HG03139 (cell line): ENCODE results near the gene GNPTG.

Source experiments
- ATAC-seq: cut with Tn5 transposase; IDR thresholded peaks from one replicate; pipeline ENCODE4 v1.9.1; 2021; ENCODE audit not compliant: unreplicated experiment

GNPTG gene

DNA sequence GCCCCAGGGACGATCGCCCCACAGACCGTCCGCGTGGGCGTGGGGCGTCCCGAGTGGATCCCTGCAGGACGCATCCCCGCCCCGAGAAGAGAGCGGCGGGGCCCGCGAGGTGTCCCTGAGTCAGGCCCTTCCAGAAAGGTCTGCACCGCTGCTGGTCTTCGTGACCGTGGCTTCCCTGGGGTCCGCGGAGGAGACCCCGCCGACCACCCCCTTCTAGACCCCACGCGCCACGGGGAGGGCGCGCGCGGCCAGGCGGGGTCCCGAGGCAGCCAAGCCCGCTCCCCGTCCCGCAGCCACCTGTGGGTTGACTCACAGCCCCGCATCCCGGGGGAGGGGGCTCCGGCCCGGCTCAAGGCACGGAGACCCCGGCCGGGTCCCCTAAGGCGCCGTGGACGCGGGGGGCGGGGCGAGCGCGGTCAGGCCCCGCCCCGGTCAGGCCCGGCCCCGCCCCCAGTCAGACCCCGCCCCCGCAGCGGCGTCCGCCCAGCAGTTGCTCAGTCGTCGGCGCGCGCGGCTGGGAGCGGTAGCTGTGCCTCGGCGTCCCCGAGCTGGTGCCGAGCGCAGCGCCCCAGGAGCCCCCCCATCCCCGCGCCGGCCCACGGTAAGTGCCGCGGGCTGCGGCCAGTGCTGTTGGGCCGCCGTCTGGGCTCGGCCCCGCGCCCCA, 18.4 kb upstream of the GNPTG start, which contains the start of gene BAIAP3:
Gene BAIAP3, plus strand, starts transcription at position 497 of the 664 bp plus-strand sequence. CDS start 4,905 bp downstream, outside the sequence.
- ATAC-seq, result no peak

GRCh38 chr16:1333854-1334700, 17.7 kb upstream of the GNPTG start:
- ATAC-seq, result no peak

- ATAC-seq, result no peak
These were observed 17.0 kb upstream of the GNPTG start for GRCh38 chr16:1334739-1335138.

DNA sequence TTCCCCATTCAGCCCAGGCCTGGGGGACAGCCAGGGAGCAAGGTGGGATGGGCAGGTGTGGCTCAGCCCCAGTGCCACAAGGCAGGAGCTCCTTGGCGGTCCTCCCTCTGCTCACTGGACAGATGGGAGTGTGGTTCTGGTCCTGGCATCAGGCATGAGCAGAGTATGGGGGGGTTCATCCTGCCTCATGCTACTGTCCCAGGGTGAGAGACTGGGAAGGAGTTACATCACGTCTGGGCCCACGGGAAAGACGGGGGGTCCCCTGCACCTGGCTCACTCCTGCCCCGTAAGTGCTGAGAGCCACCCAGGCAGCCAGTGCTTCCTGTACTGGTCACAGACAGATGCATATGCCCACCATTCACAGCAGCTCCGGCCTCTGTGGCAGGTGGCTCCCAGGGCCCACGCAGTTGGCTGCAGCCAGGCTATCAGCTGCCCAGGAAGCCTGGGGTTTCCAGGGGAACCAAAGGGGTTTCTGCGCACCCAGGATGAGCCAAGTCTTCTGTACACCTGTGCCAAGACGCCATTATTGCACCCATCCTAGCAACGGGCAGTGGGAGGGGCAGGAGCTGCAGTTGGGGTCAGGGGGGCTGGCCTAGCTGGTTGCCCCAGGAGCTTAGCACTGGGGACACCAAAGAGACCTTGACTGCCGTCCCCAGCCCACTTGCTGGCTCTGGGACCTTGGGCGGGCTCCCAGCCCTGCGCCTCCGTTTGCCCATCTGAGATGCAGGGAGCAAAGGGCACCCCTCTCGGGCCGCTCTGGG, 16.3 kb upstream of the GNPTG start:
- no peak for ATAC-seq

- ATAC-seq, result no peak
These were observed 15.7 kb upstream of the GNPTG start for GRCh38 chr16:1335996-1336395.

DNA sequence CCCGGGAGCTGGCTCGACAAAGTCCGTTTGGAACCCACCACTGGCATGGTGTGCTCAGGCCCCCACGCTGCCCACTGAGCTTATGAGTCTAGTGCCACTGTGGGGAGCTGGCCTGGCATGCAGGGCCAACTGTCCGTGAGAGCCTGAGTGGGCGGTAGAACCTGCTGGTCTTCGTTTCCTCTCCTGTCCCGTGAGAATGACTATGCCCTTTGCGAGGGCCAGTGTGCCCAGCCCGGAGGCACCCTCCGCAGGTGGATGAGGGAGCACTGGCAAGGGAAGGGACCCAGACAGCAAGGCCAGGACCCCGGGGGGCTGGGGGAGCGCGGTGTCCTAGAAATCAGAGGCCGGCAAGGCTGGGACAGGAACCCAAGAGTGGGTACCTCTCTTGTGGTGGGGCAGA, 15.1 kb upstream of the GNPTG start:
- no peak for ATAC-seq

DNA sequence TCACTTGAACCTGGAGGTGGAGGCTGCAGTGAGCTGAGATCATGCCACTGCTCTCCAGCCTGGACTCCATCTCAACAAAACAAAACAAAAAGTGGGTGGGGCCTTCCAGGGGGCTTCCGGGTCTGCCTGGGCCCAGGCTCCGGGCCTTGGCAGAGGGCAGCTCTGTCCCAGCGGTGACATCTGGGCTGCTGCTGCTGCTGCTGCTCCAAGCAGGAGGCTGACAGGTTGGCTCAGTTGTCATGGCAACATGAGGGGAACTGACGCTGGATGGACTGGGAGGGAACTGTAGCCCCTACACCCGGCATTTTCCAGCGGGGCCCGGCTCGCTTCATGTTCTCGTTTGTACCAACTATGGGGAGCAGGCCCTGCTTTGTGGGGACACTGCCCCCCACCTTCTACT, 14.2 kb upstream of the GNPTG start:
- no peak for ATAC-seq

DNA sequence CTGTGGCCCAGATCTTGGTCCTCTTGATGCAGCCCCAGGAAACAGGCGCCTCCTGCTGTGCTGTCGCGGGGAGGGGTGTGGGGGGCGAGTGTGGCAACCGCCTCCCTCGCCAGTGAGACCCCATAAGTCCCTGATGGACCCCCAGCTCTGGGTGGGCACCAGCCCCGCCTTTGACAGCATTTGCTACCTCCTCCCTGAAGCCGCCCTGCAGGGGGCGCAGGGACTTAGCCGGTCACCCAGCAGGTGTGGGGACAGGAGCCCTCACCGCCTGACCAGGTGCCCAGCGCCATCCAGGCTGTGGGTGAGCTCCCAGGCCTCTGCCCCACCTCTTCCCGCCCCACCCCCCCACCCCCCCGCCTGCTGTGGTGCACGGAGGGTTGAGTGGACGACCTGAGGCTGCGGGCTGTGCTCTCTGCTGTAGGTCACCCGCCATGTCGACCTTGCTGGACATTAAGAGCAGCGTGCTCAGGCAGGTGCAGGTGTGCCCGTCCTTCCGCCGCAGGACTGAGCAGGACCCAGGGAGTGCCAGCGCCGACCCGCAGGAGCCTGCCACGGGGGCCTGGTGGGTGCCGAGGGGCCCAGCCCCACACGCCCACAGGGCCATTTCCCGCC, 13.5 kb upstream of the GNPTG start:
- no peak for ATAC-seq

- no peak for ATAC-seq
These were observed 12.7 kb upstream of the GNPTG start for GRCh38 chr16:1338855-1339675.

DNA sequence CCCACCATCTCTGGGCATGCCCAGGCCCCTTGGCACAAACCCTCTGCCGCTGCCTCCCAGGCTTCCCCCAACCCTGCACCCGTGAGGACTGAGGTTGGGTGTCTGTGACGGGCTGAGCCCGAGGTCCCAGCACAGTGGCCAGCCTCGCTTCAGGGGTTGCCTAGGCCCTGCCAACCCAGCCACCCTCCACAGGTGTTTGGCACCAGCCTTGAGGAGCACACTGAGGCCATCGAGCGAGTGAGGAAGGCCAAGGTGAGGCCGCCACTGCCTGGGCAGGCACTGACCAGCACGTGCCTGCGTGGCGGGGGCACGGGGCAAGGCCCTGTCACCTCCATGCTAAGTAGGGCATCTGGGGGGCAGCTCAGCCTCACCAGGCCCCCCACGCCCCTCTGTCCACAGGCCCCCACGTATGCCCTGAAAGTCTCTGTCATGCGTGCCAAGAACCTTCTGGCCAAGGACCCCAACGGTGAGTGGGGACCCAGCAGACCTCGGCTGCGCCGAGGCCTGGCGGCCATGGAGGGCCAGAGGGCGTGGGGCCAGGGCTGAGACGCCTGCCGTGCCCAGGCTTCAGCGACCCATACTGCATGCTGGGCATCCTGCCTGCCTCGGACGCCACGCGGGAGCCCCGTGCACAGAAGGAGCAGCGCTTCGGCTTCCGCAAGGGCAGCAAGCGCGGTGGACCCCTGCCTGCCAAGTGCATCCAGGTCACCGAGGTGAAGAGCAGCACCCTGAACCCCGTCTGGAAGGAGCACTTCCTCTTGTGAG, 10.8 kb upstream of the GNPTG start:
- no peak for ATAC-seq

GRCh38 chr16:1341495-1342420, 10.0 kb upstream of the GNPTG start:
- no peak for ATAC-seq

- ATAC-seq, result peak; percentile 84
These were observed 9.0 kb upstream of the GNPTG start for GRCh38 chr16:1342526-1343427.

DNA sequence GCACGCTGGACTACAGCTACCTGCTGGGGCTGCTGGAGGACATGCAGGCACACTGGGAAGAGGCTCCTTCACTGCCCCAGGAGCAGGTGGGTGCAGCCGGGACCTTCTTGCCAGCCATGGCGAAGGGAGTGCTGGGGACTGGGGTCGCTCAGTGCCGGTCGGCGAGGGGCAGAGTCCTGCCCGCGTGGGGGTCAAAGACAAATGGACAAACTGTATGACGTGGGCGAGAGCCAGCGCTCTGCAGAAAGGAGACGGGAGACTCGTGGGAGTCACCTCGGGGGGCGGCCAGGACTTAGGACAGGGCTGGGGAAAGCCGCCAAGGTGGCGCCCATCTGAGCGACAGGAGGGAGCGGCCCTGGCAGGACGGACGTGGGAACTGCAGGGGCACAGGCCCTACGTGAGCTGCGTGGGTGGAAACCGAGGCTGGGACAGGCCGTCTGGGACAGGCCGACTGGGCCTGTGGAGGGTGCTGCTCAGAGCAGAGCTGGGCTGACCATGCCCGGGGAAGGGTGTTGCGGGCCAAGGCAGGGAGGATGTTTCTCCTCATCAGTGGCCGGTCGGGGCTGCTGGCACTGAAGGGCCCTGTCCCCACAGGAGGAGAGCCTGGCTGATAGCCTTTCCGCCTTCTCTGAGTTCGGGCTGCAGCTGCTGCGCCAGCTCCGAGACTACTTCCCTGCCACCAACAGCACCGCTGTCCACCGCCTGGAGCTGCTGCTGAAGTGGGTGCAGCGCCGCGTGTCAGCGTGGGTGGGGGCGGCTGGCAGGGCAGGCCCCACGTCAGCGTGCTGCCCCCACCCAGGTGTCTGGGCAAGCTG, 8.1 kb upstream of the GNPTG start:
- no peak for ATAC-seq

DNA sequence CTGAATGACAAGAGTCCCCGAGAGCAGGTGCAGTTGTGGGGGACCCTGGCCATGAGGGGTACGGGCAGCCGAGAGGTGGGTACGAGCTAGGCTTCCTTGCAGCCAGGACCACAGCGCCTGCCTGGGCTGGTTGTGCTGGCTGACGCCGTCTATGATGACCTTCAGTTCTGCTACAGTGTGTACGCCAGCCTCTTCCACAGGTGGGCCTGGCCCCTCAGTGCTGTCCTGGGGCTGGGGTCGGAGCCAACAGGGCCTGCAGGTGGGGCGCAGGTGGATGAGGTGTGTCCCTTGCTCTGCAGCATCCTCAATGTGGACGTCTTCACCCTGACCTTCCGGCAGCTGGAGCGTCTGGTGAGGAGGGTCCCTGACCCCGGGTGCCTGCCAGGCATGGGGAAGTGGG, 7.2 kb upstream of the GNPTG start:
- ATAC-seq, result no peak

DNA sequence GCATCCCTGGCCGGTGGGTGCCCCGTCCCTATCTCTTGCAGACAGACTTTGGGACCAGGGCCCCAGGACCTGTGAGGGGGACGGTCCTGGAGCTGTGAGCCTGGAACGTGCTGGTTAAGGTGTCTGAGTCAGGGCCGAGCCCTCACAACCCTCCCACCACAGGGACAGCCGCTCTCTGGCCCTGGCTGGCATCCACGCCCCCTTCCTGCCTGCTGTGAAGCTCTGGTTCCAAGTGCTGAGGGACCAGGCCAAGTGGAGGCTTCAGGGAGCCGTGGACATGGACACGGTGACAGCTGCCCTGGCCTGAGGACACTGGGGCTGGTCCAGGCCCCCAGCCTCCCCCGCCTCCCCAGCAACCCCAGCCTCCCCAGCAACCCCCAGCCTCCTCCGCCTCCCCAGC, 6.6 kb upstream of the GNPTG start:
- ATAC-seq, result no peak

DNA sequence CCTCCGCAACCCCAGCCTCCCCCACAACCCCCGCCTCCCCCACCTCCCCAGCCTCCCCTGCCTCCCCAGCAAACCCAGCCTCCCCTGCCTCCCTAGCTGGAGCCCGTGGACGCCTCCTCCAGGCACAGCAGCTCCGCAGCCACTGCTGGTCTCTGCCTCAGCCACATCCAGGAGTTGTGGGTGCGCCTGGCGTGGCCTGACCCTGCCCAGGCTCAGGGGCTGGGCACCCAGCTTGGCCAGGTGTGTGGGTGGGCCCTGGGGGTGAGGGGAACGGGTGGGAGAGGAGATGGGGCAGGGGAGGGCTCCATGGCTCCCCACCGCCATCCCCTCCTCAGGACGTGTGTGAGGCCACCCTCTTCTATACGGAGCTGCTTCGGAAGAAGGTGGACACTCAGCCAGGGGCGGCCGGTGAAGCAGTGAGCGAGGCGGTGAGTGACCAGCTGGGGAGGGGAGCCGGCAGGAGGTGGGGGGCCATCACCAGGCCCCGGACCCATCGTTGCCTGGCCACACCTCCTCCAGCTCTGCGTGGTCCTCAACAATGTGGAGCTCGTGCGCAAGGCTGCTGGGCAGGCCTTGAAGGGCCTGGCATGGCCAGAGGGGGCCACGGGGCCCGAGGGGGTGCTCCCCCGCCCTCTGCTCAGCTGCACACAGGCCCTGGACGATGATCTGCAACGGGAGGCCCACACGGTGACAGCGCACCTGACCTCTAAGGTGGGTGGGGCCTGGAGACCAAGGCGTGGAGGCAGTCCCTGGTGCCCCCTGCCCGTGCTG, 5.9 kb upstream of the GNPTG start:
- ATAC-seq, result no peak
